GM18519 (cell line): ENCODE results near the gene FBXO44.

Experiments used
- ATAC-seq: cut with Tn5 transposase; IDR thresholded peaks from one replicate; pipeline ENCODE4 v1.9.1; 2021; ENCODE audit warnings: mild to moderate bottlenecking, moderate library complexity; ENCODE audit not compliant: unreplicated experiment, low FRiP score

Gene FBXO44

GRCh38 chr1:11704691-11705475, 50.2 kb downstream of the FBXO44 start:
- ATAC-seq, result no peak

GRCh38 chr1:11705596-11705995, 50.9 kb downstream of the FBXO44 start:
- ATAC-seq, result no peak

GRCh38 chr1:11706292-11706691, 51.6 kb downstream of the FBXO44 start:
- no peak for ATAC-seq

- no peak for ATAC-seq
Measured at GRCh38 chr1:11707621-11708276, 53.1 kb downstream of the FBXO44 start.

- ATAC-seq, result no peak
Measured at GRCh38 chr1:11708554-11709350, 54.1 kb downstream of the FBXO44 start.

GRCh38 chr1:11711490-11711889, 56.8 kb downstream of the FBXO44 start:
- no peak for ATAC-seq

- no peak for ATAC-seq
Measured at GRCh38 chr1:11712285-11712684, 57.6 kb downstream of the FBXO44 start.
